Lower leg skin (tissue), 4 donors: ENCODE data around the gene POLA1. TPM values are rescaled to one million over a fixed set of nuclear protein-coding genes. Genes with fewer than 3 reads are reported as not detected.

Experiments used
- DNase-seq, 2 donors: peaks; one replicate each; pipeline ENCODE4 v3.0.0-alpha.2; 2019; ENCODE audit warnings: low spot score in 2 of 2
- H3K4me3 ChIP-seq: fragments of 200-600 bp; sonication (generic); 2 replicates; pipeline ENCODE4 v1.5.1; 2017; ENCODE audit warnings: mild to moderate bottlenecking, low read depth; ENCODE audit not compliant: poor library complexity, severe bottlenecking
- CTCF ChIP-seq, 3 donors: fragments of 450-650 bp; IDR thresholded peaks; one replicate each; pipeline ENCODE4 v1.5.1; 2016; ENCODE audit warnings: antibody characterized with exemption in 3 of 3, mild to moderate bottlenecking in 3 of 3, moderate library complexity in 2 of 3
- POLR2A ChIP-seq, 2 donors: fragments of 450-650 bp; IDR thresholded peaks; one replicate each; pipeline ENCODE4 v1.6.1; 2016 to 2017; ENCODE audit warnings: antibody characterized with exemption in 2 of 2, mild to moderate bottlenecking in 1 of 2, moderate library complexity in 1 of 2
- WGBS, 2 donors: methylation state at CpG; one replicate each; pipeline ENCODE4 v1.1.5; 2018; 5-methylcytosine and 5-hydroxymethylcytosine counted together
- intact Hi-C: fragments of 100-400 bp; cut with DNase I; formaldehyde crosslinking; loops from one replicate; pipeline ENCODE4 v1.15.0; 2023; ENCODE audit warnings: low total_unique reads
- total RNA-seq, 4 donors: library from RNA; depleted of rRNA; stranded (reverse); fragments of >200 nt; gene quantifications; one replicate each; pipeline ENCODE4 v1.1.0, GENCODE V29; 2016

POLA1 gene
- total RNA-seq, 4 donors from 2014 or later = 7.1 to 12.5 (median 8.1) TPM

DNA sequence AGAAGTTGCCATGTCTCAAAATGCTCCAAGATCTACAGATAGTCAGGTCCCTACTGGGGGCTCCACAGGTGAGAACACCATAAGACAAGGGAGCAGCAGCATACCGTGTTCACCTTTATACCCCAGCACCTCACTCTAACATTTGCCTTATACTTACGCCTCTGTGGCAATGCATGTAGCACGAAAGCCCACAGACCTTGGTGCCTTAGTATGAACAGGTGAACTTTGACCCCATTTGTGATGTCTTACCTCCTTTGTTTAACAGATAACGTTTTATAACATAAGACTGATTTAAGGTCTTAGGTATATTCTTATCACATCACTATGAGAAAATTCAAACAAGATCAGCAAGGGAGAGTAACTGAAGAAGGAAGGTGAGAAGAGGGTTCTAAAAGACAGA lies 193.2 kb downstream of the POLA1 start:
- intact Hi-C loops = no loop called here
- no peak overlapping the region for H3K4me3 ChIP-seq
- DNase-seq = no peak
- TF ChIP-seq POLR2A (IDR thresholded peaks at IDR 0.05) (no peak), CTCF (IDR thresholded peaks at IDR 0.05) (no peak)
- WGBS, 2 donors = 74 to 98% methylated on average over 4 of the region's 4 CpGs

- DNase-seq = no peak
- H3K4me3 ChIP-seq = no peak overlapping the region
- no peak for TF ChIP-seq POLR2A (IDR thresholded peaks at IDR 0.05)
- no peak for TF ChIP-seq CTCF (IDR thresholded peaks at IDR 0.05)
- intact Hi-C loops = no loop called here
- 37 to 44% methylated on average over 2 of the region's 2 CpGs for WGBS, 2 donors
These were observed 197.0 kb downstream of the POLA1 start for GRCh38 chrX:24890677-24891076.

- TF ChIP-seq CTCF (IDR thresholded peaks at IDR 0.05) = no peak
- TF ChIP-seq POLR2A (IDR thresholded peaks at IDR 0.05) = no peak
- WGBS, 2 donors = 69 to 88% methylated on average over 6 of the region's 6 CpGs
- H3K4me3 ChIP-seq = no peak overlapping the region
These were observed 205.7 kb downstream of the POLA1 start for GRCh38 chrX:24899391-24899790.

GRCh38 chrX:24900234-24900633 lies 206.5 kb downstream of the POLA1 start:
- TF ChIP-seq CTCF (IDR thresholded peaks at IDR 0.05) (no peak), POLR2A (IDR thresholded peaks at IDR 0.05) (no peak)
- H3K4me3 ChIP-seq = no peak overlapping the region
- intact Hi-C loops = no loop called here
- no peak for DNase-seq
- WGBS, 2 donors = 71 to 83% methylated on average over 1 of the region's 1 CpG

More at GRCh38 chrX:24899391-24899790, 205.7 kb downstream of the POLA1 start:
- DNase-seq = no peak
- intact Hi-C loops = no loop called here

DNA sequence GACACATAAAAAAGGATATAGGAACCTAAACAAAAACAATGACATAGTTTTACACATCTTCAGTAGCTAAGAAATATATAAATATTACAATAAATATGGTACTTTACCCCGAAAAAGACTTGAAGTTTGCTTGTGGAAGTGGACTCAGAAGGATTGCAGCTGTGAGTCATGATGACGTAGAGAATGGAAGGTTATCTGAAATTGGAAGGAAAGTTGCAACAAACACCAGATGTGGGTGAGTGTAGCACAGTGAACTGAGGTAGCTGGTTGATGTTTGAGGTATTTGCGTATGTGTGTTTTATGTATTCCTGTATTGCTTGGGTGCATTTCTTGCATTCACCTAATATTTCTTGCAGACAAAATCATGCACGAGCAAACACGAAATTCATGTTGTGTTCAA lies 209.1 kb downstream of the POLA1 start:
- TF ChIP-seq POLR2A (IDR thresholded peaks at IDR 0.05) = no peak
- TF ChIP-seq CTCF (IDR thresholded peaks at IDR 0.05) = no peak
- intact Hi-C loops = no loop called here
- no peak overlapping the region for H3K4me3 ChIP-seq
- WGBS, 2 donors = 70 to 95% methylated on average over 5 of the region's 5 CpGs
- no peak for DNase-seq

GRCh38 chrX:24918715-24919114 lies 225.0 kb downstream of the POLA1 start:
- intact Hi-C loops = no loop called here
- H3K4me3 ChIP-seq = no peak overlapping the region
- whole genome bisulfite sequencing, 2 donors = 80 to 90% methylated on average over 3 of the region's 3 CpGs
- TF ChIP-seq POLR2A (IDR thresholded peaks at IDR 0.05) (no peak), CTCF (IDR thresholded peaks at IDR 0.05) (no peak)
- DNase-seq = no peak
